ENCODE measurements around the gene STYXL1.

DNA sequence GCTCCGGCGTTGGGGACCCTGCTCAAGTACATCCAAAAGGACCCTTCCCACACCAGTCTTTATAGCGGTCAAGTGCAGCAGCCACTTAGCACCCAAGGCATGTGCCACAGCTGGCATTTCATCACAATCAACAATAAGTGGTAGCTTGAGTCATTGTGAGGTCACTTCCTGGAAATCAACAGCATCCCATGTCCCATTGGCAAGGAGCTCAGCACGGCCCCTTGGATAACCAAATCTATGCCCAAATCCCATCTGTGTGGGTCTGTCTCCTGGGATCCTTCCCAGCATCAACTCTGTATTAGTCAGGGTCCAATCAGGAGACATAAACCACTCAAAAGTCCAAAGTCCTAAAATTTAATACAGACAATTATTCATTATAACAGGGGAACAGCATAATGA, 27.2 kb upstream of the STYXL1 start:
- TF ChIP-seq, protein P1, sequence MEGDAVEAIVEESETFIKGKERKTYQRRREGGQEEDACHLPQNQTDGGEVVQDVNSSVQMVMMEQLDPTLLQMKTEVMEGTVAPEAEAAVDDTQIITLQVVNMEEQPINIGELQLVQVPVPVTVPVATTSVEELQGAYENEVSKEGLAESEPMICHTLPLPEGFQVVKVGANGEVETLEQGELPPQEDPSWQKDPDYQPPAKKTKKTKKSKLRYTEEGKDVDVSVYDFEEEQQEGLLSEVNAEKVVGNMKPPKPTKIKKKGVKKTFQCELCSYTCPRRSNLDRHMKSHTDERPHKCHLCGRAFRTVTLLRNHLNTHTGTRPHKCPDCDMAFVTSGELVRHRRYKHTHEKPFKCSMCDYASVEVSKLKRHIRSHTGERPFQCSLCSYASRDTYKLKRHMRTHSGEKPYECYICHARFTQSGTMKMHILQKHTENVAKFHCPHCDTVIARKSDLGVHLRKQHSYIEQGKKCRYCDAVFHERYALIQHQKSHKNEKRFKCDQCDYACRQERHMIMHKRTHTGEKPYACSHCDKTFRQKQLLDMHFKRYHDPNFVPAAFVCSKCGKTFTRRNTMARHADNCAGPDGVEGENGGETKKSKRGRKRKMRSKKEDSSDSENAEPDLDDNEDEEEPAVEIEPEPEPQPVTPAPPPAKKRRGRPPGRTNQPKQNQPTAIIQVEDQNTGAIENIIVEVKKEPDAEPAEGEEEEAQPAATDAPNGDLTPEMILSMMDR (conservative IDR thresholded peaks at IDR 0.05) = no peak
- TF ChIP-seq ZFX (IDR thresholded peaks at IDR 0.05) = no peak

Measured in C4-2B (cell line).